Fibroblast of the aortic adventitia (primary cell): ENCODE measurements around the gene YWHAG. TPM values are rescaled to one million over a fixed set of nuclear protein-coding genes. Genes with fewer than 3 reads are reported as not detected.

Experiments
- DNase-seq: peaks from one replicate; pipeline ENCODE4 v3.0.0-alpha.2; 2010; ENCODE audit warnings: low read depth
- H3K4me3 ChIP-seq: 2 replicates; pipeline ENCODE4 v1.5.1; 2011; ENCODE audit warnings: low read depth, mild to moderate bottlenecking, control low read depth, low read length, moderate library complexity
- total RNA-seq: library from RNA; depleted of rRNA; stranded (reverse); fragments of >200 nt; gene quantifications from 2 replicates; pipeline ENCODE4 v1.2.3, GENCODE V29; 2012; ENCODE audit warnings: low replicate concordance
- TF ChIP-seq, protein P1 (sequence below): IDR thresholded peaks from 2 replicates; pipeline ENCODE4 v1.5.1; 2011; ENCODE audit warnings: mild to moderate bottlenecking, low read length, control low read depth, inconsistent platforms; ENCODE audit not compliant: insufficient read depth

Gene YWHAG
- total RNA-seq, 1 donor = 115 TPM

DNA sequence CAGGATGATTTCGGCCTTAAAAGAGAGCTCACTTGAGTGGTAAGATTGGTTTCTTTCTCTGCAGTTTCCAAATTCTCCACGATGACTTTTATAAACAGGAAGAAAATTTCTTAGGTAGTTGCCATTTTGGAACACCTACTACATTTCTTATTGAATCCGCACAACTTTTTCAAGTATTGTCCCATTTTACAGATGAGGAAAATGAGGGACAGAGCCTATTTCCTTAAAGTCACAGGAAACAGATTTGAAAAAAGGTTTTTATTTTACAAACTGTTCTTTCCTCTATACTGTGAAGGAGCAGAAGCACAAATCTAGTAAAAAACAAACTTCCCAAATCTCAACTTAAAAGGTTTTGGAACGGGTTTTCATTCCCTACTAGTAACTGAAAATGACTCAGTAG, 2.7 kb downstream of the YWHAG start:
- TF ChIP-seq, protein P1, sequence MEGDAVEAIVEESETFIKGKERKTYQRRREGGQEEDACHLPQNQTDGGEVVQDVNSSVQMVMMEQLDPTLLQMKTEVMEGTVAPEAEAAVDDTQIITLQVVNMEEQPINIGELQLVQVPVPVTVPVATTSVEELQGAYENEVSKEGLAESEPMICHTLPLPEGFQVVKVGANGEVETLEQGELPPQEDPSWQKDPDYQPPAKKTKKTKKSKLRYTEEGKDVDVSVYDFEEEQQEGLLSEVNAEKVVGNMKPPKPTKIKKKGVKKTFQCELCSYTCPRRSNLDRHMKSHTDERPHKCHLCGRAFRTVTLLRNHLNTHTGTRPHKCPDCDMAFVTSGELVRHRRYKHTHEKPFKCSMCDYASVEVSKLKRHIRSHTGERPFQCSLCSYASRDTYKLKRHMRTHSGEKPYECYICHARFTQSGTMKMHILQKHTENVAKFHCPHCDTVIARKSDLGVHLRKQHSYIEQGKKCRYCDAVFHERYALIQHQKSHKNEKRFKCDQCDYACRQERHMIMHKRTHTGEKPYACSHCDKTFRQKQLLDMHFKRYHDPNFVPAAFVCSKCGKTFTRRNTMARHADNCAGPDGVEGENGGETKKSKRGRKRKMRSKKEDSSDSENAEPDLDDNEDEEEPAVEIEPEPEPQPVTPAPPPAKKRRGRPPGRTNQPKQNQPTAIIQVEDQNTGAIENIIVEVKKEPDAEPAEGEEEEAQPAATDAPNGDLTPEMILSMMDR = no peak
- H3K4me3 ChIP-seq = no peak overlapping the region
- DNase-seq = no peak

DNA sequence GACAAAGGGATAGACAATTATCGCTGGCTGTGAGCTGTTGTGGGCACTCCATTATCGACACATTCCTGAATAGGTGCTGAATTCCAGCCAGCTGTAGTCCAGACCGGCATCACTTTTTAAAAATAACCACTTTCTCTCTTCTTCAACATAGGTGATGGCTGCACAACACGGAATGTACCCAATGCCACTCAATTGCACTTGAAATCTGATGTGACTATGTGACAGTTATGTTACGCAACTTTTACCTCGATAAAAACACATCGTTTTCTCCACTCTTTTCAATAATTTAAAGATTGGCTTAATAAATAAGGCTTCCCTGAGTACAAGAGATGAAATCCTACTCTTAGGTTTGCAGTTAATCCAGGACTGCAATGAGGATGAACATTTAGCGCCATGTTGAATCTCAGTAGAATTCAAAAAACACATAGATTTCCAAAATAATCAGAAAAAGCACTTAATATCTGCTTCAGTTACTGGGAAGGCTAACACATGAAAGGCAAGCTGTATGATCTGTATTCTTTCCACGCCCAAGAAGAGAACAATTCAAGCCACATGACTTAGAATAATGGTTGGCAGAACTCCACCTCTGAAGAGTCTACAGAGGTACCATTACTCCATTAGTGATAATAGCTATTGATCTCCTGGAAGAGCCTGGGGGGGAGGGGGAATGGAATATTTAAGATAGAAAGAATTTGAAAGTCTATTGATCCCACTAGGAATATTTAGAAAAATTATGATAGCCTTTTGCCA, 3.6 kb downstream of the YWHAG start:
- H3K4me3 ChIP-seq = no peak overlapping the region
- DNase-seq = peak; percentile 32
- TF ChIP-seq, protein P1 = no peak

DNA sequence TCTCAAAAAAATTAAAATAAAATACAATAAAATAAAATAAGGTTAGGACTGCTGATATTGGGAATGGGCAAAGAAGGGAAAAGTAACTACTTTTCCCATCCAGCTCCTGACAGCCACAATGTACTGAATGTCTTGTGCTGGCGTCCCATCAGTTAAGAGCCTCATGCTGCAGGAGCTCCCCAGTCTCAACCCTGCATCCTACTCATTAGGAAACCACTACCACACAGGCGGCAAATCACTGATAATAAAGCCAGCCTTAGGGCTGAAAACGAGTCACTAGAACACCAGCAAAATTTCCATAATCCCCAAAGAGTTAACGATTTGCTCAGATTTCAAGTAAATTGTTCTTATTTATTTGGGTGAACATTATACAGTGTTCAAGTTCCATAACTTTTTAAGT, 4.3 kb downstream of the YWHAG start:
- H3K4me3 ChIP-seq = no peak overlapping the region
- TF ChIP-seq, protein P1 = no peak
- DNase-seq = no peak

DNA sequence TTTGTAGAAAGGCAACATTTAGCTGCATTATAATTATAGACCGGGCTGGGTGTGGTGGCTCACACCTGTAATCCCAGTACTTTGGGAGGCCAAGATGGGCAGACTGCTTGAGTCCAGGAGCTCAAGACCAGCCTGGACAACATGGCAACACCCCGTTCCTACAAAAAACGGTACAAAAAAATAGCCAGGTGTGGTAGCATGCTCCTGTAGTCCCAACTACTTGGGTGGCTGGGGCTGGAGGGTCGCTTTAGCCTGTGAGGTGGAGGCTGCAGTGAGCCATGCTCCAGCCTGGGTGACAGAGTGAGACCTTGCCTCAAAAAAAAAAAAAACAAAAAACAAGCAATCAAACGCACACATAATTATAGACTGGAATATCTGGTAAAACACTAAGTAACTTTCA, 5.0 kb downstream of the YWHAG start:
- TF ChIP-seq, protein P1 = no peak
- no peak for DNase-seq
- no peak overlapping the region for H3K4me3 ChIP-seq

DNA sequence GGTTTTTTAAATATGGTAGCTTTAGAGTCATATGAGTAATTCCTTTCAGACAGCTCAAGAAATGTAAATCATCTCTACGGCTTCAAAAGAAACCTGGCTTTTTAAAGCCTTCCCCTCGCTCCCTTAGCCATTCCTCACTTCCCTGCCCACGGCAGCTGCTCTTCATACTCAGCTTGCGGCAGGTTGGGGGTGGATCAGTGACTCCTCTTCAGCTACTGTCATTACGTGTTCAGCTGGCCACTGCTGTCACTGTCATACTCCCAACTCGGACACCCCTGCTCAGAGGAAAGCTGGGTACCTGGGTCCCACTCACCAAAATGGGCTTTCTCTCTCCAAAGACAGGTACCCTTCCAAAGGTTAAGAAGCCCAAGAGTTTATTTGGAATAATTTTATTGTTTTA, 6.6 kb downstream of the YWHAG start:
- TF ChIP-seq, protein P1 = no peak
- DNase-seq = no peak
- no peak overlapping the region for H3K4me3 ChIP-seq

GRCh38 chr7:76351372-76351771, 7.4 kb downstream of the YWHAG start:
- TF ChIP-seq, protein P1 = no peak
- DNase-seq = no peak
- H3K4me3 ChIP-seq = no peak overlapping the region
